ENCODE data around the gene MDFI. TPM values are rescaled to one million over a fixed set of nuclear protein-coding genes. Genes with fewer than 3 reads are reported as not detected.

MDFI gene
- total RNA-seq, 1 experiment from 2014 or later: 86.2 TPM

DNA sequence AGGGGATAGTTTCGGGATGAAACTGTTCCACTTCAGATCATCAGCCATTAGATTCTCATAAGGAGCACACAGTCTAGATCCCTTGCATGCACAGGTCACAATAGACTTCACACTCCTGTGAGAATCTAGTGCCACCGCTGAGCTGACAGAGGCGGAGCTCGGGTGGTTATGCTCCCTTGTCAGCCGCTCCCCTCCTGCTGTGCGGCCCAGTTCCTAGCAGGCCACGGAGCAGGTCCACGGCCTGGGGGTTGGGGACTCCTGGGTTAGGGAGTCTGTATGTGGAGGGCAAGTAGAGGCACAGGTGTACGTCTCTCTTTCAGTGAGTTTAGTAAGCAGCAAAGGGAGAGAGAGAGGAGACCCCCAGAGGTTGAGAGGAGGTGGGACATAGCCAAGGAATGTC is 30.5 kb upstream of the MDFI start (continued):
- TF ChIP-seq NR1H2 (CRISPR knock-in tag; IDR thresholded peaks at IDR 0.05) (no peak), JAZF1 (CRISPR knock-in tag; IDR thresholded peaks at IDR 0.05) (no peak)

DNA sequence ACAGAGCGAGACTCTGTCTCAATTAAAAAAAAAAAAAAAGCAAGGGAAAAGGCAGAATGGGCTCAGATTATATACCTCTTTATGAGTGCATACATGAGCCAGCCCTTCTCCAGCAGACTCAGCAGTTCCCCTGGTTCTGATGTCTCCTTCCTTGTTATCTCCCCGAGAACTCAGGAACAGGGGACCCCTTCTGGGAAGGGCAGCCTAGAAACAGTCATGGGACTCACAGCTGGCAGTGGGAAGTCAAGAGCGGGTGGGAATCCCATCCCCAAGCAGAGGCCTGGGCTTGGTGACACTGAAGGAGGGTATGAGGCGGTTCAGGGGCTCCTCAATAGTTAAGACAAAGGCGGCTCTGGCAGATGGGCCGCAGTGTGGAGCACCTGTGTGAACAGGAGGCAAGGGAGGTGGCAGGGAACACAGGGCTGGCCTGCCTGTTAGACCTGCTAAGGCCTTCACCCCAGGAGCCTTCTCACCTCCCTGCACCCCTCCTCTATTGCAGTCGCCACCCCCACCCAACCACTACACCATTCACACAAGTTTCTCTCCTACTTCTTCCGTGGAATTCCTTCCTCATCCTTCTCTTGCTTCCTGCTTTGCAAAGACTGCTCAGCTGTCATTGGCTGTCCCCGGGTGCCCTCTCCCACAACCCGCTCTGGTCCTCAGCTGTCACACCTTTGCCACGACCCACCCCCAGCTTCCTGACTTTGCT is 29.7 kb upstream of the MDFI start:
- ChIA-PET POLR2A (no interaction called here), CTCF (interaction anchor here (0.7 to 5.1 kb wide), 5 partner anchors 25 to 171 kb away, joined by 3 to 30 read pairs (median 5); partner anchors contain the start of genes FRS3 and MDFI)
- H3K9me3 Mint-ChIP-seq: peaks cover 12% of the 10 kb centered on the region
- H3K27me3 Mint-ChIP-seq (ENCODE audit: low read depth): peaks cover 6% of the 10 kb centered on the region
- peaks cover 3% of the 10 kb centered on the region; the same call in 1 of the 2 replicates for H3K4me1 Mint-ChIP-seq
- H3K27ac Mint-ChIP-seq: no peak overlapping the region
- TF ChIP-seq ZNF416 (CRISPR knock-in tag; IDR thresholded peaks at IDR 0.05): no peak
- TF ChIP-seq SOX15 (CRISPR knock-in tag; IDR thresholded peaks at IDR 0.05): no peak
- no peak for TF ChIP-seq ELF4 (CRISPR knock-in tag; IDR thresholded peaks at IDR 0.05; ENCODE audit: low read depth)
- ATAC-seq: peak; percentile 47; the same call in 1 of the 2 replicates
- no peak overlapping the region for H3K4me3 Mint-ChIP-seq
- no peak for DNase-seq (ENCODE audit: low spot score)
- H3K36me3 Mint-ChIP-seq: peaks cover 11% of the 10 kb centered on the region

DNA sequence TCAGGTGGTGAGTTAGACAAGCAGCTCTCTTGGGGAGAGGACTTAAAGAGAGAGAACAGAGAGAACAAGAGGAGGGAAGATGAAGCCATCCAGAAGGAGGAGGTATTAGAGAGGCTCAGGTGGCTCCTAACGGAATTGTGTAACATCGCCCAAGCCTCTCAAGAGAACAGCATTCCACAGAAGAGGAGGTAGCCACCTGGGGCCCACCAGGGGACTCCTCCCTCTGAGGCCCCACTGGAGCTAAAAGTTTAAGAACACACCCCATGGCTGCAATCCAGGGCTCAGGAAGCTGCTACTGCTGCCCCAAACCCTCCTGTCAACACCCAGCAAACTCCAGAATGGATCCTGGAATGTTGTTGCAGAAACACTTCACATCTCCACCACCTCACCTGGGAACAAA is 23.6 kb upstream of the MDFI start:
- ATAC-seq: no peak

DNA sequence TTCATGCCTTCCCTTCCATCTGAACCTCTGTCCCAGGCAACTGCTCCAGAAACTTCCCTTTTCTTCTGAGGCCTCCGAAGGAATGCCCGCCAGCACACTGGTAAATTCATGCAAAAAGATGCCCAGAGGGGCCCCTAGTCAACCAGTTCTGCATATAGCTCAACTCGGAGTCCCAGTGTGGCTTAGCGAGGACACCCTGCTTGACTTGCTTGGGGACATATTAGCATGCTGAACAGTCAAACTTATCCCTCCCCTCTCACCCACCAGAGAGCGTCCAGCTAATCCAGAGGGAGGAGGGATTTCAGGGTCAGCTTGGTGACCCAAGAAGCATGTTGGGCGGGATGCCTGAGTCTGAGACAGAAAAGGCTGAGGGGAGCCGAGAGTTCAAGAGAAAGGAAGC is 23.0 kb upstream of the MDFI start:
- DNase-seq (ENCODE audit: low spot score) (no peak), ATAC-seq (no peak)
- CTCF ChIA-PET: interaction anchor here (0.9 to 2.2 kb wide), 3 partner anchors 9 to 247 kb away, joined by 3 to 11 read pairs (median 4); no protein-coding TSS in a partner anchor
- TF ChIP-seq, protein P1, sequence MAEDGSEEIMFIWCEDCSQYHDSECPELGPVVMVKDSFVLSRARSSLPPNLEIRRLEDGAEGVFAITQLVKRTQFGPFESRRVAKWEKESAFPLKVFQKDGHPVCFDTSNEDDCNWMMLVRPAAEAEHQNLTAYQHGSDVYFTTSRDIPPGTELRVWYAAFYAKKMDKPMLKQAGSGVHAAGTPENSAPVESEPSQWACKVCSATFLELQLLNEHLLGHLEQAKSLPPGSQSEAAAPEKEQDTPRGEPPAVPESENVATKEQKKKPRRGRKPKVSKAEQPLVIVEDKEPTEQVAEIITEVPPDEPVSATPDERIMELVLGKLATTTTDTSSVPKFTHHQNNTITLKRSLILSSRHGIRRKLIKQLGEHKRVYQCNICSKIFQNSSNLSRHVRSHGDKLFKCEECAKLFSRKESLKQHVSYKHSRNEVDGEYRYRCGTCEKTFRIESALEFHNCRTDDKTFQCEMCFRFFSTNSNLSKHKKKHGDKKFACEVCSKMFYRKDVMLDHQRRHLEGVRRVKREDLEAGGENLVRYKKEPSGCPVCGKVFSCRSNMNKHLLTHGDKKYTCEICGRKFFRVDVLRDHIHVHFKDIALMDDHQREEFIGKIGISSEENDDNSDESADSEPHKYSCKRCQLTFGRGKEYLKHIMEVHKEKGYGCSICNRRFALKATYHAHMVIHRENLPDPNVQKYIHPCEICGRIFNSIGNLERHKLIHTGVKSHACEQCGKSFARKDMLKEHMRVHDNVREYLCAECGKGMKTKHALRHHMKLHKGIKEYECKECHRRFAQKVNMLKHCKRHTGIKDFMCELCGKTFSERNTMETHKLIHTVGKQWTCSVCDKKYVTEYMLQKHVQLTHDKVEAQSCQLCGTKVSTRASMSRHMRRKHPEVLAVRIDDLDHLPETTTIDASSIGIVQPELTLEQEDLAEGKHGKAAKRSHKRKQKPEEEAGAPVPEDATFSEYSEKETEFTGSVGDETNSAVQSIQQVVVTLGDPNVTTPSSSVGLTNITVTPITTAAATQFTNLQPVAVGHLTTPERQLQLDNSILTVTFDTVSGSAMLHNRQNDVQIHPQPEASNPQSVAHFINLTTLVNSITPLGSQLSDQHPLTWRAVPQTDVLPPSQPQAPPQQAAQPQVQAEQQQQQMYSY (CRISPR knock-in tag; IDR thresholded peaks at IDR 0.05): no peak
- TF ChIP-seq, protein P2, sequence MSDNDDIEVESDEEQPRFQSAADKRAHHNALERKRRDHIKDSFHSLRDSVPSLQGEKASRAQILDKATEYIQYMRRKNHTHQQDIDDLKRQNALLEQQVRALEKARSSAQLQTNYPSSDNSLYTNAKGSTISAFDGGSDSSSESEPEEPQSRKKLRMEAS (CRISPR knock-in tag; IDR thresholded peaks at IDR 0.05): no peak
- no peak for TF ChIP-seq OVOL2 (CRISPR knock-in tag; IDR thresholded peaks at IDR 0.05; ENCODE audit: borderline replicate concordance)
- no peak for TF ChIP-seq JUN (CRISPR knock-in tag; IDR thresholded peaks at IDR 0.05)
- no peak for TF ChIP-seq PRRX2 (CRISPR knock-in tag; IDR thresholded peaks at IDR 0.05)
- TF ChIP-seq, protein P3, sequence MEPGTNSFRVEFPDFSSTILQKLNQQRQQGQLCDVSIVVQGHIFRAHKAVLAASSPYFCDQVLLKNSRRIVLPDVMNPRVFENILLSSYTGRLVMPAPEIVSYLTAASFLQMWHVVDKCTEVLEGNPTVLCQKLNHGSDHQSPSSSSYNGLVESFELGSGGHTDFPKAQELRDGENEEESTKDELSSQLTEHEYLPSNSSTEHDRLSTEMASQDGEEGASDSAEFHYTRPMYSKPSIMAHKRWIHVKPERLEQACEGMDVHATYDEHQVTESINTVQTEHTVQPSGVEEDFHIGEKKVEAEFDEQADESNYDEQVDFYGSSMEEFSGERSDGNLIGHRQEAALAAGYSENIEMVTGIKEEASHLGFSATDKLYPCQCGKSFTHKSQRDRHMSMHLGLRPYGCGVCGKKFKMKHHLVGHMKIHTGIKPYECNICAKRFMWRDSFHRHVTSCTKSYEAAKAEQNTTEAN (CRISPR knock-in tag; IDR thresholded peaks at IDR 0.05): no peak
- TF ChIP-seq HMGA2 (CRISPR knock-in tag; IDR thresholded peaks at IDR 0.05): no peak
- no peak for TF ChIP-seq ELF4 (CRISPR knock-in tag; IDR thresholded peaks at IDR 0.05; ENCODE audit: low read depth)
- no peak for TF ChIP-seq NR3C1 (CRISPR knock-in tag; conservative IDR thresholded peaks at IDR 0.05; ENCODE audit: low read depth)
- Mint-ChIP-seq H3K4me3 (no peak overlapping the region), H3K27me3 (ENCODE audit: low read depth) (peaks cover 24% of the 10 kb centered on the region), H3K36me3 (peaks cover 24% of the 10 kb centered on the region), H3K9me3 (peaks cover 33% of the 10 kb centered on the region), H3K27ac (no peak overlapping the region), H3K4me1 (peaks cover 6% of the 10 kb centered on the region; the same call in 1 of the 2 replicates)
- POLR2A ChIA-PET: no interaction called here

More for the DNA sequence above, 23.6 kb upstream of the MDFI start:
- TF ChIP-seq NFATC4 (CRISPR knock-in tag; IDR thresholded peaks at IDR 0.05) (no peak), SMAD4 (CRISPR knock-in tag; IDR thresholded peaks at IDR 0.05) (no peak), ZNF121 (CRISPR knock-in tag; IDR thresholded peaks at IDR 0.05) (no peak), GABPB1 (CRISPR knock-in tag; IDR thresholded peaks at IDR 0.05) (no peak)
- ChIA-PET CTCF (interaction anchor here (0.9 to 2.2 kb wide), 5 partner anchors 8 to 247 kb away, joined by 3 to 11 read pairs (median 4); no protein-coding TSS in a partner anchor), POLR2A (no interaction called here)
- Mint-ChIP-seq H3K27ac (no peak overlapping the region), H3K4me1 (peaks cover 6% of the 10 kb centered on the region; the same call in 1 of the 2 replicates), H3K36me3 (peaks cover 22% of the 10 kb centered on the region), H3K9me3 (peaks cover 31% of the 10 kb centered on the region), H3K4me3 (no peak overlapping the region), H3K27me3 (ENCODE audit: low read depth) (peaks cover 24% of the 10 kb centered on the region)
- no peak for DNase-seq (ENCODE audit: low spot score)
